ENCODE measurements around the gene MAP3K7.

MAP3K7 gene

DNA sequence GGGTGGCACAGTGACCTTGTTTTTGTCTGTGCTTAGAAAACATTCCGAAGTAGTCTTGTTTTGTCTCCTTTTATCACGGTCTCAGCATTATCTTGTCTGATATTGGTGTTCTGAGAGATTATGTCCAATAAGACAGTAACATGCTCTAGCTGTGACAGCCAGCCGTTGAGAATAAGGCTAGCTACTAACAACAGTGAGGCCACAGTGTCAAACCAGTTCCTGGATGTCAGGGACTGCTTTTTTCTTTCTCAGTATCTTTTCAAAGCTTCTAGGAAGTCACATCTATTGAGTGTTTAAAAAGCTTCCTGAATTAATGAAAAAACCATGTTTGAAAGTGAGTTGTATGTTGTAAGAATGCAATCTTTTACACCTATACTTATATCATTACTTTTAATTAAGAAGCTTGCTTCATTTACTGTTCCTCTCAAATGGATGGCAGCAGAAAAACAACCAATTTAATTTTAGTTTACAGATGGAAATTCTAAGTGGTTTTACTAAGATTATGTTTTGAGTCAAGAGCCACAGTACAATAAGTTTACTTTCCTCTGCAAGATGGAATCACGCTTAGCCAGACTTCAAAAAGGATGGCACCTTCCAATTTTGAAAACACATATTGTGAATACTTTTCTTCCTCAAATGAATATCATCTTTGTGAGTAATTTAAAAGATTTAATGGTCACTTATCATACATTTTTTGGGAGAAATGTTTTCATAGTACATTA lies 53.1 kb downstream of the MAP3K7 start:
- Histone ChIP-seq H3K9me3 (ENCODE audit: control insufficient read depth, low read length) (no peaks in the 10 kb centered on the region), H3K4me1 (ENCODE audit: control insufficient read depth, insufficient read depth, low read length) (peaks cover 13% of the 10 kb centered on the region), H3K27ac (ENCODE audit: insufficient read depth, low read depth, low read length, poor library complexity, severe bottlenecking) (peak overlapping the region; percentile 33), H3K4me3 (ENCODE audit: insufficient read depth, low read depth, low read length) (no peak overlapping the region), H3K27me3 (ENCODE audit: control insufficient read depth, insufficient read depth, low read length, poor library complexity, severe bottlenecking) (no peaks in the 10 kb centered on the region), H3K36me3 (ENCODE audit: control insufficient read depth, insufficient read depth, low read length) (peaks cover 5% of the 10 kb centered on the region)
- WGBS, 2 experiments = 89 to 93% methylated on average over 3 to 4 of the region's 4 CpGs

DNA sequence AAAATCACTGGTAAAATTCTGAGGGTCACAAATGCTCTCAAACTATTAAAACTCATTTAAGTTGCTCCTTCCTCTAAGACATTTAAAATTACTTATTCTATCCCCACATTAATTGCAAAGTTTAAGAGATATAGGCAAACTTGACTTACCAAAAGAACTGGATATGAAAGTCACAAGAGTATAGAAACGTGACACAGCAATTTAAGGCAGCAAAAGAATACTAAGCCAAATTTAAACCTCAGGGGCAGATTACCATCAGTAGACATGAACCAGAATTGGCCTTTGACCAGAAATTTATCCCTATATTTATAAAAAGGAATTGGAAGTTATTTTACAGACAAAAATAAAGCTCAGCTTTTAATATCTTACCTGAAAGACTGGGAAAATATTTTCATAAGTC lies 56.0 kb downstream of the MAP3K7 start:
- Histone ChIP-seq H3K27ac (ENCODE audit: insufficient read depth, low read depth, low read length, poor library complexity, severe bottlenecking) (no peak overlapping the region), H3K4me3 (ENCODE audit: insufficient read depth, low read depth, low read length) (no peak overlapping the region), H3K27me3 (ENCODE audit: control insufficient read depth, insufficient read depth, low read length, poor library complexity, severe bottlenecking) (no peaks in the 10 kb centered on the region), H3K4me1 (ENCODE audit: control insufficient read depth, insufficient read depth, low read length) (no peaks in the 10 kb centered on the region), H3K9me3 (ENCODE audit: control insufficient read depth, low read length) (no peaks in the 10 kb centered on the region), H3K36me3 (ENCODE audit: control insufficient read depth, insufficient read depth, low read length) (peaks cover 5% of the 10 kb centered on the region)
- WGBS, 2 experiments = 90 to 94% methylated on average over 1 of the region's 1 CpG

- WGBS, 2 experiments = 94 to 97% methylated on average over 4 of the region's 4 CpGs
- Histone ChIP-seq H3K27me3 (ENCODE audit: control insufficient read depth, insufficient read depth, low read length, poor library complexity, severe bottlenecking) (no peaks in the 10 kb centered on the region), H3K36me3 (ENCODE audit: control insufficient read depth, insufficient read depth, low read length) (no peaks in the 10 kb centered on the region), H3K4me3 (ENCODE audit: insufficient read depth, low read depth, low read length) (no peak overlapping the region), H3K27ac (ENCODE audit: insufficient read depth, low read depth, low read length, poor library complexity, severe bottlenecking) (no peak overlapping the region), H3K4me1 (ENCODE audit: control insufficient read depth, insufficient read depth, low read length) (no peaks in the 10 kb centered on the region), H3K9me3 (ENCODE audit: control insufficient read depth, low read length) (no peaks in the 10 kb centered on the region)
Measured at GRCh38 chr6:90525421-90525820, 61.5 kb downstream of the MAP3K7 start.

GRCh38 chr6:90523779-90524310 lies 63.0 kb downstream of the MAP3K7 start:
- Histone ChIP-seq H3K9me3 (ENCODE audit: control insufficient read depth, low read length) (no peaks in the 10 kb centered on the region), H3K27ac (ENCODE audit: insufficient read depth, low read depth, low read length, poor library complexity, severe bottlenecking) (no peak overlapping the region), H3K27me3 (ENCODE audit: control insufficient read depth, insufficient read depth, low read length, poor library complexity, severe bottlenecking) (no peaks in the 10 kb centered on the region), H3K4me1 (ENCODE audit: control insufficient read depth, insufficient read depth, low read length) (no peaks in the 10 kb centered on the region), H3K4me3 (ENCODE audit: insufficient read depth, low read depth, low read length) (no peak overlapping the region), H3K36me3 (ENCODE audit: control insufficient read depth, insufficient read depth, low read length) (no peaks in the 10 kb centered on the region)
- 98% methylated on average over 4 of the region's 4 CpGs; no CpG with 5 or more reads in 1 of the 2 experiments for WGBS, 2 experiments

GRCh38 chr6:90521955-90522354 lies 64.9 kb downstream of the MAP3K7 start:
- Histone ChIP-seq H3K4me3 (ENCODE audit: insufficient read depth, low read depth, low read length) (no peak overlapping the region), H3K36me3 (ENCODE audit: control insufficient read depth, insufficient read depth, low read length) (no peaks in the 10 kb centered on the region), H3K4me1 (ENCODE audit: control insufficient read depth, insufficient read depth, low read length) (no peaks in the 10 kb centered on the region), H3K27ac (ENCODE audit: insufficient read depth, low read depth, low read length, poor library complexity, severe bottlenecking) (no peak overlapping the region), H3K9me3 (ENCODE audit: control insufficient read depth, low read length) (no peaks in the 10 kb centered on the region), H3K27me3 (ENCODE audit: control insufficient read depth, insufficient read depth, low read length, poor library complexity, severe bottlenecking) (no peaks in the 10 kb centered on the region)
- 93 to 100% methylated on average over 1 of the region's 1 CpG for WGBS, 2 experiments

DNA sequence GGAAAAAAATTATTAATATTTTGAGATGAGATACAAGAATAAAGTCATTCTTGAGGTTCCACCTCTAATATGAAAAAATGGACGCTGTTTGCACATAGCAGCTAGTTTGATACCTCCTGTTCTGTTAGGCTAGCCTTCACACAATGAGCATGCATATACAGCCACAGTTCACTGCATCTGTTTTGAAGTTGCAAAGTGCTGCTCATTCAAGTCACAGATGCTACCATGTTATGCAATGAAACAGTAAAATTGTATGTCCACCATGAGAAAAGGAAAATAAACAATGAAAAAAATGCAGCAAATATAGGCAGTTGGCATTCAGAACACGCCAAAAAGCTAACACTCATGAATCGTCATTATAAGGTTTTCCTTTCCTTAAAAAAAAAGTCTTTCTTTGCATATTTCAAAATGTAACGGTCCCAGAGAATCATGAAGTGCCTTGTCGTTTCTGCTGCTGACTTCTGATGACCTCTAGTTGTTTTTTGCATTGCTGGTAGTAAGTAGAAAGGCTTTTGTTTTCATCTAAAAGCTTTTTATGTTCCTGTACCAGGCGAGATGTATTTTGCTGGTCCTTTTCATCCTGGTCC lies 70.7 kb downstream of the MAP3K7 start:
- no peak overlapping the region for H3K27ac ChIP-seq (ENCODE audit: insufficient read depth, low read depth, low read length, poor library complexity, severe bottlenecking)
- H3K36me3 ChIP-seq (ENCODE audit: control insufficient read depth, insufficient read depth, low read length) = no peaks in the 10 kb centered on the region
- H3K9me3 ChIP-seq (ENCODE audit: control insufficient read depth, low read length) = no peaks in the 10 kb centered on the region
- H3K4me1 ChIP-seq (ENCODE audit: control insufficient read depth, insufficient read depth, low read length) = no peaks in the 10 kb centered on the region
- no peak overlapping the region for H3K4me3 ChIP-seq (ENCODE audit: insufficient read depth, low read depth, low read length)
- H3K27me3 ChIP-seq (ENCODE audit: control insufficient read depth, insufficient read depth, low read length, poor library complexity, severe bottlenecking) = no peaks in the 10 kb centered on the region
- 93 to 97% methylated on average over 6 of the region's 6 CpGs for WGBS, 2 experiments

GRCh38 chr6:90514496-90514895 lies 72.4 kb downstream of the MAP3K7 start:
- Histone ChIP-seq H3K9me3 (ENCODE audit: control insufficient read depth, low read length) (no peaks in the 10 kb centered on the region), H3K36me3 (ENCODE audit: control insufficient read depth, insufficient read depth, low read length) (no peaks in the 10 kb centered on the region)
- WGBS, 2 experiments = 78 to 81% methylated on average over 3 of the region's 3 CpGs

DNA sequence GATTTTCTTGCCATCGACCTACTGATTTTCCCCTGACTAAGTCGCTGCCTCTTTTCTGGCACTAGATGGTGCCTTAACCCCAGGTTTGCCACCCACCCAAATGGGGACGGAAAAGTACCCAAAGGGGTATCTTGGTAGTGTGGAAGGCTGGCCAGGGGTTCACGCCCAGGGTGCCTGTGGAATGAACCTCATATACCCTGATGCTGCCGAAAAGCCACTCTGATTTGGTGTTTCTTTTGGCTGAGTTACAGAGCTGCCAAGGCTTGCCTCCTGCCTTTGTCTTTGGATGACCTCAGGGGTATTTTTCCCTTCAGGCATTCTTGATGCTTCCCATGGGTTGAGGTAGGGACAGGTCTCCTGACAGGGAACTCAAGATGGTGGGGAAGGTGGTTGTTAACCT lies 78.1 kb downstream of the MAP3K7 start:
- Histone ChIP-seq H3K4me3 (ENCODE audit: insufficient read depth, low read depth, low read length) (no peak overlapping the region), H3K27me3 (ENCODE audit: control insufficient read depth, insufficient read depth, low read length, poor library complexity, severe bottlenecking) (no peaks in the 10 kb centered on the region), H3K36me3 (ENCODE audit: control insufficient read depth, insufficient read depth, low read length) (no peaks in the 10 kb centered on the region), H3K27ac (ENCODE audit: insufficient read depth, low read depth, low read length, poor library complexity, severe bottlenecking) (no peak overlapping the region), H3K9me3 (ENCODE audit: control insufficient read depth, low read length) (no peaks in the 10 kb centered on the region), H3K4me1 (ENCODE audit: control insufficient read depth, insufficient read depth, low read length) (no peaks in the 10 kb centered on the region)
- 64 to 69% methylated on average over 5 of the region's 5 CpGs for WGBS, 2 experiments

More at GRCh38 chr6:90514496-90514895, 72.4 kb downstream of the MAP3K7 start:
- Histone ChIP-seq H3K4me3 (ENCODE audit: insufficient read depth, low read depth, low read length) (no peak overlapping the region), H3K27me3 (ENCODE audit: control insufficient read depth, insufficient read depth, low read length, poor library complexity, severe bottlenecking) (no peaks in the 10 kb centered on the region), H3K4me1 (ENCODE audit: control insufficient read depth, insufficient read depth, low read length) (no peaks in the 10 kb centered on the region), H3K27ac (ENCODE audit: insufficient read depth, low read depth, low read length, poor library complexity, severe bottlenecking) (no peak overlapping the region)

DNA sequence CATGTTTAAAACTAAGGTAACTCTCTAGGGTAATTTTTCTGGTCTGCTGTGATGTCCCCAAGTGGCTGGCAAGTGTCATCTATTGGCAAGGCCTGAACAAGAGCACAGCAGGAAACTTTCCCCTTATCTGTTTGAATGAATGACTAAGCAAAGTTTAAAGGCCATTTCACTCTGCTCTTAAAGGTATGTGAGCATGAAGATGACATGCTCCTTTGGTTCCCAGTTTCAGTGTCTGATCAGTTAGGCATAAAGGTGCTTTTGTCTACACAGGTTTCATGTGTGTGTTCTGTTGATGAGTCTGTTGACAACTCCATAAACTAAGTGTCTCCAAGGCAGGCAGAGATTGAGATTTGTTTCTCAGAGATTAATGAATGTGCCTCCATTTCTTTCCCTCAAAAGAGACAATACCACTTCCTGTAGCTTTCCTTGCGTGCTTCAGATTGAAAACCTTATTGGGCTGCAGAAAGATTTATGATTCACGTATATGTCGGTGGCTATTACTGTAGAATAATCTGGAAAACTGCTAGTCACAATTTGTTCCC lies 83.9 kb downstream of the MAP3K7 start:
- H3K4me1 ChIP-seq (ENCODE audit: control insufficient read depth, insufficient read depth, low read length) = peaks cover 10% of the 10 kb centered on the region
- H3K27me3 ChIP-seq (ENCODE audit: control insufficient read depth, insufficient read depth, low read length, poor library complexity, severe bottlenecking) = no peaks in the 10 kb centered on the region
- H3K9me3 ChIP-seq (ENCODE audit: control insufficient read depth, low read length) = no peaks in the 10 kb centered on the region
- peak overlapping the region; percentile 52 for H3K27ac ChIP-seq (ENCODE audit: insufficient read depth, low read depth, low read length, poor library complexity, severe bottlenecking)
- H3K36me3 ChIP-seq (ENCODE audit: control insufficient read depth, insufficient read depth, low read length) = no peaks in the 10 kb centered on the region
- WGBS, 2 experiments = 84 to 86% methylated on average over 3 of the region's 3 CpGs
- no peak overlapping the region for H3K4me3 ChIP-seq (ENCODE audit: insufficient read depth, low read depth, low read length)

- no peak overlapping the region for H3K4me3 ChIP-seq (ENCODE audit: insufficient read depth, low read depth, low read length)
- 71 to 91% methylated on average over 3 of the region's 3 CpGs for WGBS, 2 experiments
- no peak overlapping the region for H3K27ac ChIP-seq (ENCODE audit: insufficient read depth, low read depth, low read length, poor library complexity, severe bottlenecking)
- H3K9me3 ChIP-seq (ENCODE audit: control insufficient read depth, low read length) = no peaks in the 10 kb centered on the region
- H3K4me1 ChIP-seq (ENCODE audit: control insufficient read depth, insufficient read depth, low read length) = peaks cover 10% of the 10 kb centered on the region
- H3K36me3 ChIP-seq (ENCODE audit: control insufficient read depth, insufficient read depth, low read length) = no peaks in the 10 kb centered on the region
- H3K27me3 ChIP-seq (ENCODE audit: control insufficient read depth, insufficient read depth, low read length, poor library complexity, severe bottlenecking) = no peaks in the 10 kb centered on the region
Measured at GRCh38 chr6:90502381-90502780, 84.5 kb downstream of the MAP3K7 start.

All from ectodermal cell (in vitro differentiated cells).